Peyer's patch (tissue), 4 donors: ENCODE measurements around the gene TRIM58.

Source experiments
- CTCF ChIP-seq, 6 experiments: fragments of 450-650 bp in 4 of 6; fragments of 200-600 bp in 2 of 6; sonication (generic) in 1 of 6; IDR thresholded peaks; one replicate each; pipeline ENCODE4 v1.5.1; 2017 to 2019; ENCODE audit warnings: antibody characterized with exemption in 6 of 6, mild to moderate bottlenecking in 3 of 6, moderate library complexity in 1 of 6
- POLR2A ChIP-seq, 2 donors: fragments of 450-650 bp; IDR thresholded peaks; one replicate each; pipeline ENCODE4 v1.5.1; 2017; ENCODE audit warnings: antibody characterized with exemption in 2 of 2, mild to moderate bottlenecking in 2 of 2, moderate library complexity in 2 of 2

GRCh38 chr1:247822060-247822459 lies 34.9 kb upstream of the TRIM58 start:
- no peak for TF ChIP-seq CTCF (IDR thresholded peaks at IDR 0.05)
- TF ChIP-seq POLR2A (IDR thresholded peaks at IDR 0.05), result no peak
